ENCODE results near the gene MGLL.

DNA sequence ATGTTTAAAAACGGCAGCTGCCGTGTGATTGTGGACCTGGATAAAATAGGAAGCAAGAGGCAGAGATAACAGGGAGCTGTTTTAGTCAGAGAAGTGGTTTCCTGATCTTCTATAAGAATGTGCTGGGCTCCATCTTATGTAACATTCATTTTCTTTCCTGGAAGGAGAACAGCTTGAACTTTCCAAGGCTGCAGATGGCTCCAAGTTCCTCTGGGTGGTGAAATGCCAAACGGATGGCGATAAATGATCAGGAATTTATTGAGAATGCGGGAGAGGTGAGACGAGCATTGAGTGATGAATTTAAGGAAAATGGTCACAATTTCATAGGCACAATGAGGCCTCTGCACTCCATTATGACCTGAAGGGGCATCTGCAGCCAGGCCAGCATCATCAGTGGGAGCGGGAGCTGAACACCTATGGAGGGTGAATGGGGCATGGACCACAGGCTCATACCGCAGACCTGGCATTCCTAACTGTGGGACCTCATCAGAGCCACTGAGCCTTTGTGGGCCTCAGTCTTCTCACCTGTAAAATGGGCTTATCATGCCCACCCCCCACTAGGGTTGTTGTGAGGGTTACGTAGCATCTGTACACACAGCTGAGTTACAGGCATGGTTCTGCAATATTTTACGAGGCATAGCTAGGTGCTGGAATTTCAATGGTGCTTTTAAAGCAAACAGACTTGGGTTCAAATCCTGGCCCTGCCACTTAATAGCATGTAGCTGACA, 17.1 kb downstream of the MGLL start:
- TF ChIP-seq, protein P1, sequence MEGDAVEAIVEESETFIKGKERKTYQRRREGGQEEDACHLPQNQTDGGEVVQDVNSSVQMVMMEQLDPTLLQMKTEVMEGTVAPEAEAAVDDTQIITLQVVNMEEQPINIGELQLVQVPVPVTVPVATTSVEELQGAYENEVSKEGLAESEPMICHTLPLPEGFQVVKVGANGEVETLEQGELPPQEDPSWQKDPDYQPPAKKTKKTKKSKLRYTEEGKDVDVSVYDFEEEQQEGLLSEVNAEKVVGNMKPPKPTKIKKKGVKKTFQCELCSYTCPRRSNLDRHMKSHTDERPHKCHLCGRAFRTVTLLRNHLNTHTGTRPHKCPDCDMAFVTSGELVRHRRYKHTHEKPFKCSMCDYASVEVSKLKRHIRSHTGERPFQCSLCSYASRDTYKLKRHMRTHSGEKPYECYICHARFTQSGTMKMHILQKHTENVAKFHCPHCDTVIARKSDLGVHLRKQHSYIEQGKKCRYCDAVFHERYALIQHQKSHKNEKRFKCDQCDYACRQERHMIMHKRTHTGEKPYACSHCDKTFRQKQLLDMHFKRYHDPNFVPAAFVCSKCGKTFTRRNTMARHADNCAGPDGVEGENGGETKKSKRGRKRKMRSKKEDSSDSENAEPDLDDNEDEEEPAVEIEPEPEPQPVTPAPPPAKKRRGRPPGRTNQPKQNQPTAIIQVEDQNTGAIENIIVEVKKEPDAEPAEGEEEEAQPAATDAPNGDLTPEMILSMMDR (IDR thresholded peaks at IDR 0.05), result no peak
- no peak for TF ChIP-seq POLR2A (IDR thresholded peaks at IDR 0.05)

Measured in esophagus squamous epithelium (tissue), 4 donors.